Measurements from ENCODE around the gene ZNF735.
A peak's percentile ranks its signal among the peaks of the same experiment; 100 is the strongest.
"Not testable (repeated sequence)": the region's sequence is repeated elsewhere in the genome, so short reads cannot be mapped to it uniquely, and the experiment has no call there.

ZNF735 gene

DNA sequence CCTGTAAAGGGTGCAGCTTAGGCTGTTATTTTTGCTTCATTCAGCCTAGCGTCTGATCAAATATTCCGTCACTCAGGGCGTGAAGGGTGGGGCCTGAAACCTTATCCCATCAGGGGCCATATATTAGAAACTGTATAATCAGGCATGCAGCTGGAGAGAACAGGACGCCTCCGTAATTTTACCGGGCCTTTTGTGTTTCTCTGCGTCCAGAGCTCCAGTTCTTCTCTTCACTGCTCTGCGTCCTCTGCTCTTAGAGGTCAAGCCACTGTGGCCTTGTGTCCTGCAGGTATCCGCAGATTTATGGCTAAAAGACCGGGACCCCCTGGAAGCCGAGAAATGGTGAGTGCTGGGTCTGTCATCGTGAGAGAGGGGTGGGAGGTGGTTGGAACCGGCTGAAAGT is at the start of gene ZNF735:
Gene ZNF735 (plus strand): TSS at position 301 of the 400 bp plus-strand sequence. CDS start 0 bp downstream, at position 301.
- no peak for DNase-seq

GRCh38 chr7:64170974-64171373 is 36.0 kb upstream of the ZNF735 start:
- DNase-seq = not testable (repeated sequence)

DNA sequence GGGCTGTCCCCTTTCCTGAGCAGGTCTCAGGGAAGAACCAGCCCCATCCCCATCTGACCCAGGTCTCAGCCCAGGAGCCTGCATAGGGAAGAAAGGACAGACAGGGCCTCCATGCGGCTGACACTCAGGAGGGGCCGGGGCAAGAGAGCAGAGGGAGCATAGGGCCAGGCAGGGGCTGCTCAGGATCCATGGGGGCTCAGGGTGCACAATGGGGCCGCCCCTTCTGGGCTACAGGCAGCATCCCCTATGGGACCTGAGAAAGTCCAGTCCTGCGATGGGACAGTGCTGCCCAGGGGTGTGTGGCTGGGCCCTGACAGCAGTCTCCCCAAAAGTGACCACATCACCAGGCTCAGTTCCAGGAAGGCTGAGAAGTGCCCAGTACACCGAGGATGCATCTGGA is 32.7 kb upstream of the ZNF735 start:
- DNase-seq = no peak

- DNase-seq = no peak
Measured at GRCh38 chr7:64174941-64175340, 32.1 kb upstream of the ZNF735 start.

GRCh38 chr7:64180989-64181388 is 26.0 kb upstream of the ZNF735 start:
- DNase-seq = peak; percentile 42

- DNase-seq = no peak
Measured at GRCh38 chr7:64181586-64181985, 25.4 kb upstream of the ZNF735 start.

- no peak for DNase-seq
Measured at GRCh38 chr7:64182036-64182790, 24.8 kb upstream of the ZNF735 start.

DNA sequence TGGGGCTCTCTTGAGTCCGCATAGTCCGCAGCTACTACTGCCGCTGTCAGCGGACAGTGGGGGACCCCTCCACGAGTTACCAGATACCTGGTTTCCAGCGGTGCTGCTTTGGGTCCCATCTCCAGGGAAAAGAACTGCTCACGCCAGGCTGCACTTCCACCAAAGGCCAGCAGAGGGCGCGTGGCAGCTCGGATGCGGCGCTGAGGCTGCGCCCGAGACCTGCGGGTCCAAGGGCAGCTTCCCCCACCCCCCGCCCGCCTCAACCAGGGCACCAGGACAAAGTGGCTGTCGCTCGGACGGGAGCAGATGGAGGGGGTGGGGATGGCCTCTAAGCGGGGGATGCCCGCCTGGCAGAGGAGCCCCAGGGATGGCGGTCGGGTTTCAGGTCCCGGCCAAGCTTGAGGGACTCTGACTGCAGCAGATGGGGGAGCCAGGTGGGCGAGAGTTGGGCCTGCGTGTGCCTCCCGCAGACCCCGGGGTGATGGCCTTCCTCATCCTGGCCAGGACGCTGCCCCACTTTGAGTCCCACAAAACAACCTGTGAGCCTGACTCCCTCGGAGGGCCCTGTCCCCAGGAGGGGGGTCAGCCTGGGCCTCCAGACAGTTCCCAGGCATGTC is 23.8 kb upstream of the ZNF735 start:
- peak; percentile 17 for DNase-seq

- no peak for DNase-seq
Measured at GRCh38 chr7:64183827-64184372, 23.1 kb upstream of the ZNF735 start.

DNA sequence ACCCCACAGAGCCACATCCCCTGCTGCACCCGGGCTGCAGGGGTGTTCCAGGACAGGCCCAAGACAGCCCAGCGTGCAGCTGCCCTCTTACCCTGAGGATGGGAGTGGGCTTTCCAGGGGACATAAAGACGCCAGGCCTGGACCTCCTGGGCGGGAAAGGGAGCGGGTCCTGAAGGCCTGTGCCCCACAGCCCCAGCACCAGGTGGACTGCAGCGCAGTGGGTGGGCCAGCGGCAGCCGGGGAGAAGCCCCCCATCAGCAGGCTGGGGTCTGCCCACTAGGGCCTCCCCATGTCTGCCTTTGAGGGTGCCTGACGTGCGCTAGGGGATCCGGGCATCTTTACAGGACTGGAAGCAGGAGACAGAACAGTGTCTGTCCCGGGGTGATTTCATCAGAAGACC is 22.6 kb upstream of the ZNF735 start:
- DNase-seq = no peak

- no peak for DNase-seq
Measured at GRCh38 chr7:64187408-64187807, 19.6 kb upstream of the ZNF735 start.

DNA sequence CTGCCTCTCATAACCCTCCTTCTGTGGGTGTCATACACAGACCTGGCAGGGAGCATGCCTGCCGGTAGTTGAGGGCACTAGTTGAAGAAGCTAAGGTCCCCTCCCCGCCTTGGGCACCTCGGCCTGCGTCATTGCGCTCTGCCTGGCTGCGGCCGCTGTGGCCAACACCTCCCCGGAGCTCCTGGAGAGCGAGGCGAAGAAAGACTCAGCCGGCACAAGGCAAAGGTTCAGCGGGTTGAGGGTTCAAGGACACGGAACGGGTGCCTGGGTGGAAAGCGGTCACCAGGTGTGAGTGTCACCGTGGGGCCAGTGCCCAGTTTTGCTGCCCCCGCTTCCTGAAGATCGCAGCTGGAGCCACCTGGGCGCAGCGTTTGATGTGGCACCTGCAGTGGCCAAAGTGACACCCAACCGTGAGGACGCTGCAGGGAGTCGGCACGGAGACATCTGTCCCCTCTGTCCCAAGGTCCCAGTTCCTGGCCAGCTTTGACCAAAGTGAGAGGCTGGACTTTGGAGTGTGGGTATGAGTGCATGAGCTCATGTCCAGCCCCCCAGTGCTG is 14.8 kb upstream of the ZNF735 start:
- DNase-seq = no peak

DNA sequence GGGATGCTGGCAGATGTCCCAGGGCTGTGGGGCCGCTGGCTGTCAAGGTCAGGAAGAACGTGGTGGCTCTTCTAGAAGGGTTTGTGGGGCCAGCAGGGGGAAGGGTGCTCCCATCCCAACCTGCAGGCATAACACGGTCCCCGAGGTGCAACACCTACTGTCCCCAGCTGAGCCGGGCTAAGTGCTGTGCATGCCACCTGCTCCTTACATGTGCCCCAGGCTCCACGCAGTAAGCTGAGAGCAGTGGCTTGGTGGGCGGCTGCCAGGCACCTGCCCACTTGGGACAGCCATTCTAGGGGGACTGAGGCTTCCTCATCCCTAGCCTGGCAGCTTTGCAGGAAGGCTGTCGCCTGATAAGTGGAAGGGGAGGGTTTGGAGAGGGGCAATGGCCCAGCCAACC is 14.2 kb upstream of the ZNF735 start:
- no peak for DNase-seq

DNA sequence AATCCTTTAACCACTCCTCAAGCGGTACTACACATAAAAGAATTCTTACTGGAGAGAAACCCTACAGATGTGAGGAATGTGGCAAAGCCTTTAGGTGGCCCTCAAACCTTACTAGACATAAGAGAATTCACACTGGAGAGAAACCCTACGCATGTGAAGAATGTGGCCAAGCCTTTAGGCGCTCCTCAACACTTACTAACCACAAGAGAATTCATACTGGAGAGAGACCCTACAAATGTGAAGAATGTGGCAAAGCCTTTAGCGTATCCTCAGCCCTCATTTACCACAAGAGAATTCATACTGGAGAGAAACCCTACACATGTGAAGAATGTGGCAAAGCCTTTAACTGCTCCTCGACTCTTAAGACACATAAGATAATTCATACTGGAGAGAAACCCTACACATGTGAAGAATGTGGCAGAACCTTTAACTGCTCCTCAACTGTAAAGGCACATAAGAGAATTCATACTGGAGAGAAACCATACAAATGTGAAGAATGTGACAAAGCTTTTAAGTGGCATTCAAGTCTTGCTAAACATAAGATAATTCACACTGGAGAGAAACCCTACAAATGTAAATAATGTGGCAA is 12.8 kb downstream of the ZNF735 start:
- DNase-seq = not testable (repeated sequence)

GRCh38 chr7:64223366-64223765 is 16.4 kb downstream of the ZNF735 start:
- no peak for DNase-seq

DNA sequence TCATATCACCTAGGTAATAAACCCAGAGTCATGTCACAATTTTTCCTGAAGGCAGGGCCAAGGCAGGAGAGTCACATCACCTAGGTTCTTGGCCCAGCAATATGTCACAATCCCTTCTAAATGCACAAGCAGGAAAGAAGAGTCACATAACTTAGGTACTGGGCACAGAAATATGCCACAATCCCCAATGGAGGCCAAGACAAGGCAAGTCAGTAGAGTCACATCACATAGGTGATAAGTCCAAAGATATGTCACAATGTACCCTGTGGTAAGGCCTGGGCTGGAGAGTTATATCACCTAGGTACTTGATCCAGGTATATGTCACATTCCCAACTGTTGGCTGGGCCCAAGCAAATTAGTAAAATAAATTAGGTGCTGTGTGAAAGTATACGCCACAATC is 21.2 kb downstream of the ZNF735 start, which contains the start of gene ZNF679:
Gene ZNF679 (plus strand): TSS at position 301 of the 400 bp plus-strand sequence. CDS start 20,644 bp downstream, outside the sequence.
- DNase-seq = not testable (repeated sequence)

DNA sequence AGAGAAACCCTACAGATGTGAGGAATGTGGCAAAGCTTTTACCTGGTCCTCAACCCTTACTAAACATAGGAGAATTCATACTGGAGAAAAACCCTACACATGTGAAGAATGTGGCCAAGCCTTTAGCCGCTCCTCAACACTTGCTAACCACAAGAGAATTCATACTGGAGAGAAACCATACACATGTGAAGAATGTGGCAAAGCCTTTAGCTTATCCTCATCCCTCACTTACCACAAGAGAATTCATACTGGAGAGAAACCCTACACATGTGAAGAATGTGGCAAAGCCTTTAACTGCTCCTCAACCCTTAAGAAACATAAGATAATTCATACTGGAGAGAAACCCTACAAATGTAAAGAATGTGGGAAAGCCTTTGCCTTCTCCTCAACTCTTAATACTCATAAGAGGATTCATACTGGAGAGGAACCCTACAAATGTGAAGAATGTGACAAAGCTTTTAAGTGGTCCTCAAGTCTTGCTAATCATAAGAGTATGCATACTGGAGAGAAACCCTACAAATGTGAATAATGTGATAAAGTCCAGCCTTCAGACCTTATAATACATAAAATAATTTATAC is 59.4 kb downstream of the ZNF735 start:
- DNase-seq = no peak

Data from hematopoietic multipotent progenitor cell treated with erythropoietin and hydrocortisone succinate and interleukin-3 and kit ligand, for 4 days (in vitro differentiated cells).